Neural progenitor cell (in vitro differentiated cells): ENCODE measurements around the gene THUMPD2. TPM values are rescaled to one million over a fixed set of nuclear protein-coding genes. Genes with fewer than 3 reads are reported as not detected.

Experiments used
- DNase-seq: peaks from one replicate; pipeline ENCODE4 v3.0.0-alpha.2; 2016; ENCODE audit warnings: low spot score
- H2AFZ ChIP-seq: fragments of 200-600 bp; sonication (generic); replicated peaks from 2 replicates; pipeline ENCODE4 v1.6.1; 2016; ENCODE audit warnings: antibody characterized with exemption
- H3F3A ChIP-seq: fragments of 200-600 bp; sonication (generic); 2 replicates; pipeline ENCODE4 v1.6.1; 2016; ENCODE audit warnings: antibody characterized with exemption, low read depth
- H3K27ac ChIP-seq: fragments of 200-600 bp; sonication (generic); 2 replicates; pipeline ENCODE4 v1.5.1; 2016; ENCODE audit warnings: mild to moderate bottlenecking
- H3K27me3 ChIP-seq: fragments of 200-600 bp; sonication (generic); 2 replicates; pipeline ENCODE4 v1.6.1; 2016; ENCODE audit warnings: mild to moderate bottlenecking, moderate library complexity
- H3K36me3 ChIP-seq: fragments of 200-600 bp; sonication (generic); 2 replicates; pipeline ENCODE4 v1.5.1; 2016
- H3K4me1 ChIP-seq: fragments of 200-600 bp; sonication (generic); 2 replicates; pipeline ENCODE4 v1.6.1; 2016; ENCODE audit warnings: mixed run types
- H3K4me2 ChIP-seq: fragments of 200-600 bp; sonication (generic); 2 replicates; pipeline ENCODE4 v1.6.1; 2016
- H3K4me3 ChIP-seq: fragments of 200-600 bp; sonication (generic); 2 replicates; pipeline ENCODE4 v1.5.1; 2016
- H3K79me2 ChIP-seq: fragments of 200-600 bp; sonication (generic); 2 replicates; pipeline ENCODE4 v1.6.1; 2016; ENCODE audit warnings: low read depth
- H3K9ac ChIP-seq: fragments of 200-600 bp; sonication (generic); 2 replicates; pipeline ENCODE4 v1.6.1; 2016
- H3K9me3 ChIP-seq: fragments of 200-600 bp; sonication (generic); 2 replicates; pipeline ENCODE4 v1.5.1; 2016; ENCODE audit warnings: low read depth
- H4K20me1 ChIP-seq: fragments of 200-600 bp; sonication (generic); 2 replicates; pipeline ENCODE4 v1.6.1; 2016; ENCODE audit warnings: low read depth
- H3K27ac Mint-ChIP-seq: 3 replicates; pipeline ENCODE4 v1.8.0; 2021; ENCODE audit warnings: mixed read lengths
- H3K27me3 Mint-ChIP-seq: 2 replicates; pipeline ENCODE4 v1.8.0; 2022; ENCODE audit warnings: low read depth, mild to moderate bottlenecking, inconsistent platforms, moderate library complexity, mixed read lengths; ENCODE audit not compliant: insufficient read depth
- H3K36me3 Mint-ChIP-seq: 3 replicates; pipeline ENCODE4 v1.8.0; 2021; ENCODE audit warnings: mixed read lengths
- H3K4me1 Mint-ChIP-seq: 3 replicates; pipeline ENCODE4 v1.8.0; 2021; ENCODE audit warnings: mixed read lengths
- H3K4me3 Mint-ChIP-seq: 3 replicates; pipeline ENCODE4 v1.8.0; 2021; ENCODE audit warnings: mild to moderate bottlenecking, moderate library complexity, mixed read lengths
- H3K9me3 Mint-ChIP-seq: 3 replicates; pipeline ENCODE4 v1.8.0; 2020; ENCODE audit warnings: mixed read lengths
- CTCF ChIP-seq: fragments of 200-600 bp; sonication (generic); IDR thresholded peaks from 2 replicates; pipeline ENCODE4 v1.5.1; 2017; ENCODE audit warnings: antibody characterized with exemption, mild to moderate bottlenecking
- EZH2 ChIP-seq: fragments of 200-600 bp; sonication (generic); IDR thresholded peaks from 2 replicates; pipeline ENCODE4 v1.6.1; 2017; ENCODE audit warnings: antibody characterized with exemption, mild to moderate bottlenecking, moderate library complexity
- EZH2phosphoT487 ChIP-seq: fragments of 200-600 bp; sonication (generic); IDR thresholded peaks from 2 replicates; pipeline ENCODE4 v1.6.1; 2017; ENCODE audit warnings: antibody characterized with exemption
- total RNA-seq: library from RNA; depleted of rRNA; stranded (reverse); fragments of >200 nt; gene quantifications from 2 replicates; pipeline ENCODE4 v1.2.3, GENCODE V29; 2015; ENCODE audit warnings: low replicate concordance

The THUMPD2 gene
- total RNA-seq, 1 donor from 2014 or later: 21.8 TPM

DNA sequence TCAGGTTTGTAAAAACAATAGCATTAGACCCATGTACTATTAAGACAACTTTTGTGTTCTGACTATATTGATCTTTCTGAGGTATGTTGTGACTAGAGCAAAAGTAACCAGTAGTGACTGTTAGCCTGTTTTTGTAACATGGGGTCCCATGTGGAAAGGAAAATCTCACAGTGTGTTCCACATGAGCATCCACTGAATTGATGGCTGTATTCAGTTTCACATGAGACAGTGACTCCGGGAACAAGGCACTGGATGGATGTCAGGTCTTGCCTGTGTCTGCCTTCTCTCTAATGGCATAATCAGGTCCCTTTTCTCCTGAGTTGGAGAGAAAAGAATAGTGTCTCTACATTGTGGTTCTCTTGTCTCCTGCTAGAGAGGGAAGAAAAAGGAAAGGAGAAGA lies 85.8 kb downstream of the THUMPD2 start:
- H3K9me3 Mint-ChIP-seq: peaks cover 9% of the 10 kb centered on the region
- Histone ChIP-seq H3F3A (no peaks in the 10 kb centered on the region), H3K4me2 (no peak overlapping the region), H3K4me1 (peaks cover 11% of the 10 kb centered on the region), H3K9me3 (no peaks in the 10 kb centered on the region), H2AFZ (no peak overlapping the region), H3K4me3 (no peak overlapping the region), H3K9ac (no peak overlapping the region), H3K79me2 (no peaks in the 10 kb centered on the region), H3K27ac (no peak overlapping the region), H4K20me1 (no peaks in the 10 kb centered on the region), H3K36me3 (no peaks in the 10 kb centered on the region), H3K27me3 (no peaks in the 10 kb centered on the region)
- H3K27ac Mint-ChIP-seq: no peak overlapping the region
- peaks cover 14% of the 10 kb centered on the region for H3K36me3 Mint-ChIP-seq
- H3K4me3 Mint-ChIP-seq: no peak overlapping the region
- H3K27me3 Mint-ChIP-seq: no peaks in the 10 kb centered on the region
- no peak for DNase-seq
- peaks cover 22% of the 10 kb centered on the region for H3K4me1 Mint-ChIP-seq
- TF ChIP-seq EZH2 (no peak), EZH2phosphoT487 (no peak), CTCF (no peak)

- no peaks in the 10 kb centered on the region for H4K20me1 ChIP-seq
- no peak for DNase-seq
- no peak overlapping the region for H3K27ac Mint-ChIP-seq
- no peak for TF ChIP-seq CTCF
- TF ChIP-seq EZH2: no peak
- TF ChIP-seq EZH2phosphoT487: no peak
- H3K9me3 Mint-ChIP-seq: peaks cover 9% of the 10 kb centered on the region
- H2AFZ ChIP-seq: no peak overlapping the region
- no peaks in the 10 kb centered on the region for H3K27me3 ChIP-seq
- H3K27me3 Mint-ChIP-seq: no peaks in the 10 kb centered on the region
- H3K4me3 Mint-ChIP-seq: no peak overlapping the region
- no peak overlapping the region for H3K9ac ChIP-seq
- H3K4me2 ChIP-seq: no peak overlapping the region
- H3K4me1 ChIP-seq: peaks cover 3% of the 10 kb centered on the region
- no peaks in the 10 kb centered on the region for H3K36me3 ChIP-seq
- H3K9me3 ChIP-seq: no peaks in the 10 kb centered on the region
- no peaks in the 10 kb centered on the region for H3F3A ChIP-seq
- no peak overlapping the region for H3K27ac ChIP-seq
- H3K79me2 ChIP-seq: no peaks in the 10 kb centered on the region
- H3K36me3 Mint-ChIP-seq: peaks cover 14% of the 10 kb centered on the region
- no peak overlapping the region for H3K4me3 ChIP-seq
- H3K4me1 Mint-ChIP-seq: peaks cover 14% of the 10 kb centered on the region
These were observed 89.2 kb downstream of the THUMPD2 start for GRCh38 chr2:39689876-39690275.

GRCh38 chr2:39689272-39689841 lies 89.7 kb downstream of the THUMPD2 start:
- DNase-seq: no peak
- H3K4me3 ChIP-seq: no peak overlapping the region
- Mint-ChIP-seq H3K4me3 (no peak overlapping the region), H3K27ac (no peak overlapping the region), H3K4me1 (peaks cover 14% of the 10 kb centered on the region), H3K27me3 (no peaks in the 10 kb centered on the region), H3K36me3 (peaks cover 14% of the 10 kb centered on the region), H3K9me3 (peaks cover 9% of the 10 kb centered on the region)
- no peak overlapping the region for H3K9ac ChIP-seq
- no peaks in the 10 kb centered on the region for H3K9me3 ChIP-seq
- H3K27me3 ChIP-seq: no peaks in the 10 kb centered on the region
- H3K4me1 ChIP-seq: peaks cover 3% of the 10 kb centered on the region
- H2AFZ ChIP-seq: no peak overlapping the region
- H3K27ac ChIP-seq: no peak overlapping the region
- no peak overlapping the region for H3K4me2 ChIP-seq
- TF ChIP-seq EZH2phosphoT487 (no peak), CTCF (no peak), EZH2 (no peak)
- no peaks in the 10 kb centered on the region for H3K79me2 ChIP-seq
- no peaks in the 10 kb centered on the region for H4K20me1 ChIP-seq
- H3F3A ChIP-seq: no peaks in the 10 kb centered on the region
- H3K36me3 ChIP-seq: no peaks in the 10 kb centered on the region
